C4-2B (cell line): ENCODE measurements around the gene SLC27A3.

Experiments
- H3K27ac ChIP-seq: fragments of 450-650 bp; 2 replicates; pipeline ENCODE4 v1.5.1; 2017
- ZFX ChIP-seq: fragments of 450-650 bp; IDR thresholded peaks from 2 replicates; pipeline ENCODE4 v1.6.1; 2017
- TF ChIP-seq, protein P1 (sequence below): fragments of 450-650 bp; conservative IDR thresholded peaks from 2 replicates; pipeline ENCODE4 v1.5.1; 2017; ENCODE audit warnings: mild to moderate bottlenecking

SLC27A3 gene

DNA sequence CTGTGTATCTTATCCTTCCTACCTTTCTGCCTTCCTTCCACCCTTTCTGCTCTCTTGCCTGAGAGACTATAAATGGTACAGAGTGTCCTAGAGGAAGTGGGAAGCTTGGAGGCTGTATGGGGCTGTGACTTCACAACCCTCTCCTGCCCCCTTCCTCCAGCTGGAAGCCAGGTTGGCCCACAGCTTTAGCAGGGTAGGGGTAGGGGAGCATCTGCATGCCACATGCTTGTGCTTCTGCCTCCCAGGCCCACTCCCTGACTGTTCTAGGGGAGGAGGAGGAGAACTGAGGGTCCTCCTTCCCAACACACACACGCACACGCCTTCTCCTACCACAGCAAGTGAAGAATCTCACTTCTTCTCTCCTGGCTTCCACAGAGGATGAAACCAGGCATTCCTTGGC is 3.9 kb upstream of the SLC27A3 start:
- no peak for TF ChIP-seq ZFX
- TF ChIP-seq, protein P1, sequence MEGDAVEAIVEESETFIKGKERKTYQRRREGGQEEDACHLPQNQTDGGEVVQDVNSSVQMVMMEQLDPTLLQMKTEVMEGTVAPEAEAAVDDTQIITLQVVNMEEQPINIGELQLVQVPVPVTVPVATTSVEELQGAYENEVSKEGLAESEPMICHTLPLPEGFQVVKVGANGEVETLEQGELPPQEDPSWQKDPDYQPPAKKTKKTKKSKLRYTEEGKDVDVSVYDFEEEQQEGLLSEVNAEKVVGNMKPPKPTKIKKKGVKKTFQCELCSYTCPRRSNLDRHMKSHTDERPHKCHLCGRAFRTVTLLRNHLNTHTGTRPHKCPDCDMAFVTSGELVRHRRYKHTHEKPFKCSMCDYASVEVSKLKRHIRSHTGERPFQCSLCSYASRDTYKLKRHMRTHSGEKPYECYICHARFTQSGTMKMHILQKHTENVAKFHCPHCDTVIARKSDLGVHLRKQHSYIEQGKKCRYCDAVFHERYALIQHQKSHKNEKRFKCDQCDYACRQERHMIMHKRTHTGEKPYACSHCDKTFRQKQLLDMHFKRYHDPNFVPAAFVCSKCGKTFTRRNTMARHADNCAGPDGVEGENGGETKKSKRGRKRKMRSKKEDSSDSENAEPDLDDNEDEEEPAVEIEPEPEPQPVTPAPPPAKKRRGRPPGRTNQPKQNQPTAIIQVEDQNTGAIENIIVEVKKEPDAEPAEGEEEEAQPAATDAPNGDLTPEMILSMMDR, result no peak
- no peak overlapping the region for H3K27ac ChIP-seq

DNA sequence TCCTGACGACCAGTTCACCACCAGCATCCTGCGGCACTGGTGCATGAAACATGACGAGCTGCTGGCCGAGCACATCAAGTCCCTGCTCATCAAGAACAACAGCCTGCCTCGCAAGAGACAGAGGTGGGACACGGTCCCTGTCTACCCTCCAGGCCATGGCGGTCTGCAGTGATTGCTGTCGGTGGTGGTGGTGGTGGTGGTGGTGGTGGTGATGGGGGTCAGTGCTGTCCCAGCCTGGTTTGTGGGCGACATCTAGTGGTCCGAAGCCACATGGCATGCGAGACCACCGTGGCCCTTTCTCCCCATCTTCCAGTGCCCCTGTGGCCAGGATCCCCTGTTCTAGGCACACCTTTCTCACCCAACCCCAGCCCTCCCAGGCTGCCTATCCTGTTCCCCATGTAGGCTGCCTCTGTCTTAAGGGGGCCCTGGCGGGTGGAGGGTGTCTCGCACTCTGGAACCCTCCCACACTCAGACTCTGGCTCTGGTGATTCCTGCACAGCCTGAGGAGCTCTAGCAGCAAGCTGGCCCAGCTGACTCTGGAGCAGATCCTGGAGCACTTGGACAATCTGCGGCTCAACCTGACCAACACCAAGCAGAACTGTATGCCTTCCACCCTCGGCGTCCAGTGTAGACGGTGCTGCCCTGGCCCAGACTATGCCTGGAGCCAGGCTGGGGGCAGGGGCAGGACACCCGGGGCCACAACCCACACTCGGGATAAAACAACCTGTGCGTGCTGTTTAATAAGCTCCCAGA is 3.2 kb upstream of the SLC27A3 start:
- TF ChIP-seq ZFX, result no peak
- TF ChIP-seq, protein P1, result no peak
- no peak overlapping the region for H3K27ac ChIP-seq

DNA sequence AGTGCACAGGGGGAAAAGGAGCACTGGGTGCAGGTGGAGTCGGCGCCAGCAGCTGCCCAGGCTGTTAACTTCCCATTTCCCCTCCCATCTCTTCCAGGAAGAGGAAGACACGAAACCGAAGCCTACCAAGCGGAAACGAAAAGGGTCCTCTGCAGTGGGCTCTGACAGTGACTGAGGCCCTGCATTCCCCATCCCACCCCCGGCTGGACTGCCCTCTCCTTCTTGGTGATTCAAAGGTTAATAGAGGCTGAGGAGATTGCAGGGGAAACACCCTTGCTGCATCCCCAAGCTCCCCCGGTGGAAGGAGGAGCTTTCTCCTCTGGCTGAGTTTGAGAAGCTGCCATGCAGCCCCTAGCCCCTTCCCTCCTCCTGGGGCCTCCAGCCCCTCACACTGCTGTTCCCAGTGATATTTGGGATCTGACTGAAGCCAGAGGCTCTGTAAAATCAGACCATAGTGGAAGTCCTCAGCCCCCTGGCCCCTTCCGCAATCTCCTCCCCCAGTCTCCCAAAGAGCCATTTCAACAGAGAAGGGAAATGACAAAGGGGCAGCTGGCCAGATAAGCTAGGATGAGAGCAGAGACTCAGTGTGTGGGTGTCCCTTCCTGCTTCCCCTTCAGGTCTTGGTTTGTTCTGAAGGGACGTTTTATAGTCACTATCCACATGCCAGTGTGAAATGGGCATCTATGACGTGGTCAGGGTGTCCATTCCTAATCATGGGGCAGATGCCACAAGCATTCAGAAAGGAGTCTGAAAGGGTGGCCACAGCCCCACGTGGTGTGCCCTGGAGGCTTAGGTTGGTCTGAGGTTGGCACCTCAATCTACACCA is 1.9 kb upstream of the SLC27A3 start:
- H3K27ac ChIP-seq, result no peak overlapping the region
- TF ChIP-seq, protein P1, result no peak
- TF ChIP-seq ZFX, result no peak

DNA sequence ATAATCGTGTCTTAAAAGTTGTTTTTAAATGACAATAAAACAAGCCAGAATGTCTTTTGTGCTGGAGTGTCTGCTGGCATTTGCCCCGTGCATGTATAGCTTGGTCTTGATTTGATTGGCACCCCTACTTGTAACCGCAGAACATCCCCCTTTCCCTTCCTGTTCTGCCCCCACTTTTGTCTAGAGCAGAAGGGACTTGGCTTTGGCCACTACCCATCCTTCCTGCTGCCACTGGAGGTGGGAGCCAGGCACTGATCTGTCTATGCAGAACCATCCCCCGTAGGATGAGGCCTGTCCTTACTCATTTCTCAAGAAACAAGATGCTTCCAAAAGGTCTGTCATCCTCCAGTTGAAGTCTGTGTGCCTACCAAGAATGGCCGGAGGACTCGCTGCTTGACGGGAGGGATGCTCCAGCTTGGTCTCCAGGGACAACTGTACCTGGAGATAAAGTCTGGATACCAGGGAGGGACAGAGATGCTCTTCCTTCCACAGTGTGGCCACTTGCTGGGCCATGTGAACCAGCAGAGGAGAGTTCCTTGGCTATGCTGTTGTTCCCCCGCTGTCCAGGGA is 1.1 kb upstream of the SLC27A3 start:
- H3K27ac ChIP-seq, result no peak overlapping the region
- TF ChIP-seq, protein P1, result no peak
- no peak for TF ChIP-seq ZFX

DNA sequence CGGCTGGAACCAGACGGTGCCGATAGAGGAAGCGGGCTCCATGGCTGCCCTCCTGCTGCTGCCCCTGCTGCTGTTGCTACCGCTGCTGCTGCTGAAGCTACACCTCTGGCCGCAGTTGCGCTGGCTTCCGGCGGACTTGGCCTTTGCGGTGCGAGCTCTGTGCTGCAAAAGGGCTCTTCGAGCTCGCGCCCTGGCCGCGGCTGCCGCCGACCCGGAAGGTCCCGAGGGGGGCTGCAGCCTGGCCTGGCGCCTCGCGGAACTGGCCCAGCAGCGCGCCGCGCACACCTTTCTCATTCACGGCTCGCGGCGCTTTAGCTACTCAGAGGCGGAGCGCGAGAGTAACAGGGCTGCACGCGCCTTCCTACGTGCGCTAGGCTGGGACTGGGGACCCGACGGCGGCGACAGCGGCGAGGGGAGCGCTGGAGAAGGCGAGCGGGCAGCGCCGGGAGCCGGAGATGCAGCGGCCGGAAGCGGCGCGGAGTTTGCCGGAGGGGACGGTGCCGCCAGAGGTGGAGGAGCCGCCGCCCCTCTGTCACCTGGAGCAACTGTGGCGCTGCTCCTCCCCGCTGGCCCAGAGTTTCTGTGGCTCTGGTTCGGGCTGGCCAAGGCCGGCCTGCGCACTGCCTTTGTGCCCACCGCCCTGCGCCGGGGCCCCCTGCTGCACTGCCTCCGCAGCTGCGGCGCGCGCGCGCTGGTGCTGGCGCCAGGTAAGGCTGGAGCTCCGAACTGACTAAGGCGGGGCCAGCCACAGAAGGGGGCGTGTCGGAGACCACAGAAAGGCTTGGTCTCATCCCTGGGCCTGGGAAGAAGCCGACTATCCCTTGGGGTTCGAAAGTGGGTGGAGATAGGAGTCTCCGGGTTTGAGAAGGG is 486 bp downstream of the SLC27A3 start:
- TF ChIP-seq, protein P1, result no peak
- TF ChIP-seq ZFX, result 0 out of 2 replicates have a peak, but pooled peaks have one; percentile 13
- H3K27ac ChIP-seq, result peak overlapping the region; percentile 45

DNA sequence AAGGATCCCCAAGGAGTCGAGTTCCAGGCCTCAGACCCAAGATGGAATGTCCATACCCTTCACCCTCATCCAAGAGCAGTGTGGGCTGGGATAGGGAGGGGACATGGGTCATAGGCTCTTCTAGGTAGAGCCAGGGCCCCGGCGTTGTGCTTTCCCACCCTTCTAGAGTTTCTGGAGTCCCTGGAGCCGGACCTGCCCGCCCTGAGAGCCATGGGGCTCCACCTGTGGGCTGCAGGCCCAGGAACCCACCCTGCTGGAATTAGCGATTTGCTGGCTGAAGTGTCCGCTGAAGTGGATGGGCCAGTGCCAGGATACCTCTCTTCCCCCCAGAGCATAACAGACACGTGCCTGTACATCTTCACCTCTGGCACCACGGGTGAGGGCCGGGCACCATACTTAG is 1.1 kb downstream of the SLC27A3 start:
- no peak overlapping the region for H3K27ac ChIP-seq
- TF ChIP-seq ZFX, result no peak
- TF ChIP-seq, protein P1, result no peak
